Stimulated activated CD4-positive, alpha-beta T cell treated with anti-CD3 and anti-CD28 coated beads, Interleukin-4, amount 100 ng/mL, for 24 hours (primary cell): ENCODE measurements around the gene ELL.

Experiments used
- DNase-seq: peaks from one replicate; pipeline ENCODE4 v3.0.0-alpha.2; 2020

ELL gene

GRCh38 chr19:18466354-18466753, 55.5 kb downstream of the ELL start:
- no peak for DNase-seq

DNA sequence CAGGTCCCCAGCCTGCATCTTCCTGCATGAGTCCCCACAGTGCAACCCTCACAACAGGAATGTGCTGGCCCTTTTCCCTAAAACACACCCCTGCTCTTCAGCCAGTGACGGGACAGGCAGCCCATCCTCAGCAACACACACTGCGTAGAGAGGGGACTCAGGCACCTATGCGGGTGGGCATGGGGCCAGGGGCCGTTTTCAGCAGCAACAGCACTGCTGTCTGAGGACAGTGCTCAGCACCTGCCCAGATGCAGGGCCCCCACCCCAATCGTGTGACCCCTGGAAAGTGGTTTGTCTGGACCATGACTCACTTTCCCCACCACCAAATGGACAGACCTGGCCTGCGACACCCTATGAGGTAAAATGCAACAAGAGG, 55.9 kb downstream of the ELL start:
- DNase-seq: no peak

DNA sequence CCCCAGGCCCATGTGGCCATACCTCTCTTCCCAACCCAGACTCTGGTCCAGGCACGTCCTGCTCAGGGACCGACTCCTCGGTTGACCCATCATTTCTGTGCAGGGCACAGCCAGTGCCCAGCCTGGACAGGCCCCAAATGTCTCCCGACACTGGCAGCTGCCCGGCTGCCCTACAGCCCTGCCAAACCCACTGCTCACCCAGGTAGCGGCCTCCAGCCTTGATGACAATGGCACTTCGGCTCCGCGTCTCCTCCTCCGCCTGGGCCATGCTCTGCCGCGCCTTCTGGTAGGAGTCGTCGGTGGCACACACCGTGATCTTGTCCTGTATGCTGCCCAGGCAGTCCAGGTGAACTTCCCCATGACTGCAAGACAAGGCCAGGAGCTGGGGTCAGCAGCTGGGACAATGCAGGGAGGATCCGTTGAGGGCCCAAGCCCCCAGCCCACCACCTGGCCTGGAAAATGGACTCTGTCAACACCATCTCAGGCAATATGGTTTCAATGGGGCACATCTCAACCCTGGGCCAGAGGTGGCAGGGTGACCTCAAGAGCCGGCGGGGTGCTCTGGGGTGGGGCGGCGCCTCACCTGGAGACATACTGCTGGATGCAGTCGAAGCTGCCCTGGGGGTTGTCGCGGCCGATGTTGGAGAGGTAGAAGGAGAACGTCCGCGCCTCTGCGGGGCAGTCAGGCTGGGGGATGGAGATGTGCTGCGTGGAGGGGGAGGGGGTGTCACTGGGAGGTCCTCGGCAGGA, 56.5 kb downstream of the ELL start:
- DNase-seq: no peak

DNA sequence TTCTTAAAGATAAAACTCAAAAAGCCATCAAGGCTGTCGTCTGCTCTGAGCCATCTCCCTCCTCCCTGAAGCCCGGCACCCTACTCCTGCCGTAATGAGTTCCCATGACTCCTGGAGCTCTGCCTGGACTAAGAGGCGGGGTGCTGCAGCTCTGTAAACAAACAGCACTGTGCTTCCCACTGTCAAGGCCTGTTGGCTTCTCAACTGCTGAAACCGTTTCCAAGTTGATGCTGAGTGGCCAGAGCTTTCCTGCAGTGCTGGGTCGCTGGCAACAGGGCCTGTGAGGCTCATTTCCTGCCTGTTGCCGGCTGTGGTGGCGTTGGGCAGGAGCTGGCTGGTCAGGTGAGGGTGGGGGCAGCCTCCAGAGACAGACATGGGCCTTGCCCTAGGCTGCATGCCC, 57.2 kb downstream of the ELL start:
- no peak for DNase-seq

- DNase-seq: no peak
Observed at GRCh38 chr19:18461471-18461870, 60.4 kb downstream of the ELL start.

- no peak for DNase-seq
Observed at GRCh38 chr19:18460900-18461299, 61.0 kb downstream of the ELL start.

DNA sequence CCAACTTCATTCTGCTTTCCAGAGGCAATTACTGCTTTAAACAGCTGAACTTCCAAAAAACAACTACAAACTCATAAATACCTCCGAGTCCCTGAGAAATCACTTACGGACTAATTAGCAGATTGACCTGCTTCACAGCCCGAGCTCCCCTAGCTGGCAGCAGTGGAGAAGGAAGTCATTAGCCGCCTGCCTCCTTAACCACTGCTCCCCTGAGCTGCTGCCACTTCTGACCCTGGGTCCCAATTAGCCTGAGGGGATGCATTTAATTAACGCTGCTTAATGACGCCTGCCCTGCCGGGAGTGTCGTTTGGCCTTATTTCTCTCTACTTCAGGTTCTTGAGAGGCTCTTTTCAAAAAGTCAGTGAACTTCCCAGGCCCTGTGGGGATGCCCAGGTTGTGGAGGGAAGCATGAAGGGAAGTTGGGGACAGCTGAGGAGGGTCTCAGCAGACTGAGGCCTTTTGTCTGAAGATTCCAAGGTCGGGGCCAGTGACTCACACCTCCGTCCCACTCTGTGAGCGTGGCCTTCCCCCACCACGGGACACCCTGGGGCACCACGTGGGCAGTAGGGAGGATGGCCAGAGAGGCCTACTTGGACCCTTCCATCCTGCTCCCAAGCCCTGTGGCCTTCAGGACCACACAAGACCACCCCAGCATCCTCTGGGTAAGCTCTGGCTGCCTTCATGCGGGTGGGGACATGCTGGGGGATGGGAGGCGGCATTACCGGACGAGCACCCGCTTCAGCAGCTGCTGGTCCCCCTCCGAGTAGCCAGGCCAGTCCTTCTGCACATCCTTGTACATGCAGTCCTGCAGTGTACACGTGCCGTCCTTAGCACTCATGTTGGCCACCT, 64.2 kb downstream of the ELL start:
- no peak for DNase-seq

DNA sequence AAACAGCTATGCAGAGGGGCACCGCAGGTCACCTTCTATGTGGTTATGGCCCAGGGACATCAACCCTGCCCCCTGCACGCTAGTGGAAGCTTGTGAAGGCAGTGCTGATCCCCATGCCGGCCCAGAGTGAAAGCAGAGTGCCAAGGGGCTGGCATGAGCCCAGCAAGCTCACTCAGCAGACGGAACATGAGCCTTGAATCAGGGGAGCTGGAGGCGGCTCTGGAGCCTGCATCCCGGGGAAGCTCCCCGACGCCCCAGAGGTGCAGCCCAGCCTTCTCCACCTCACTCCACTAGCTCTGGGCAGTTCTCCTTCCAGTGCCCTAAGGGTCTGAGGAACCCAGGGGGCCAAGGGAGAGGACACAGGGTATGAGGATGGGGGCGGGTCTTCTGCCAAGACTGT, 64.9 kb downstream of the ELL start:
- DNase-seq: no peak

DNA sequence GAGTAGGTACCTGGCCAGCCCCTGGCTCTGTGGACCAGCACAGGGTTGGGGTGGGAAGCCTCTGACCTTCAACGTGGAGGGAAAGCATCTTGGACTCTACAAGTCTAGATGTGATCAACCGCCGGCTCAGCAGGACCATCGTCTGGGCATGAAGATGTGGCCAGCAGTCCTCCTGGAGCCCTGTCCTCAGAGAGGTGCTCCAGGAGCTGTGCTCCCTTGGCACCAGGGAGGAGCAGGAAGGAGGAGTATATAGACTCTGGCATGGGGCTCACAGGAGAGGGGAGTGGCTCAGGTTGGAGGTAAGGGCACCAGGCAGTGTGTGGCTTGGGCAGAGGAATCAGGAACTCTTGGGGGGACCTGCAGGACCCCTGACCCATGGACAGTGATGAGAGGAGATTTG, 65.6 kb downstream of the ELL start:
- DNase-seq: no peak

DNA sequence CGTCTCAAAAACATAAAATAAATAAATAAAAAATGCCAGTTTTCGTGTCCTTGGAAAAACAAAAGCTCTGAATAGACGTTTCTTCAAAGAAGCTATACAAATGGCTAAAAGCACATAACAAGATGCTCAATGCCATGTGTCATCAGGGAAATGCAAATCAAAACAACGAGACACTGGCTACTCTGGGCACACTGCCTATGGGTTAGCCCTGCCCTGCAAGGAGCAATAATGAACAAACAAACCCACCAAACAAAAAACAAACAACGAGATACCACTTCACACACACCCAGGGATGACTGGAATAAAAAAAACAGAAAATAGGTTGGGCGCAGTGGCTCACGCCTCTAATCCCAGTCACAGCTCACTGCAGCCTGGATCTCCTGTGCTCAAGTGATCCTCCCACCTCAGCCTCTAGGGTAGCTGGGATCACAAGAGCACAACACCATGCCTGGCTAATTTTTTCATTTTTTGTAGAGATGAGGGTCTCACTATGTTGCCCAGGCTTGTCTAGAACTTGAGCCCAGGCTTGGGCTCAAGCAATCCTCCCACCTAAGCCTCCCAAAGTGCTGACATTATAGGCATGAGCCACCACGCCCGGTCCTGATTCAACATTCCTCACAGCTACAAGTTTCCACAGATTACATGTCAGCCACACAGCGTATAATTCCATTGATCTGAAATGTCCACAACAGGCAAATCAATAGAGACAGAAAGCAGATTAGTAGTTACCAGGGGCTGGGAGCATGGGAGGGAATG, 68.4 kb downstream of the ELL start:
- no peak for DNase-seq

DNA sequence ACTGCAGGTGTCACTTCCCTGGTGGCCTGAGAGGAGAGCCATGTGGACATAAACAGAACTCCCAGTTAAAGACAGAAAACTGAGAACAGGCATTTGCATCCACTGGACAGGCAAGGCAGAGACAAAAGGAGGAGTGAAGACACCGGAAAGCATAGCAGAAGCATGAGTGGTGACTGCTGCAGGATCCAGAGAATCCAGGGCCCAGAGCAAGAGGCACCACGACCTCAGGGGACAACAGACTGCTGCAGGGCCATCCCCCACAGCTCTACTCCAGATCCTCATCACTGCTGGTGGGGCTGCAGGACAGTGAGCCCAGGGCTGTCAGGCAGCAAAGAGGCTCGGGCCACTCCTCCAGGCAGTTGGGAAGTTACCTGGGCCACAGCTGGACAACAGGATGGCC, 69.5 kb downstream of the ELL start:
- DNase-seq: no peak

GRCh38 chr19:18450931-18451836, 70.7 kb downstream of the ELL start:
- peak; percentile 90 for DNase-seq

DNA sequence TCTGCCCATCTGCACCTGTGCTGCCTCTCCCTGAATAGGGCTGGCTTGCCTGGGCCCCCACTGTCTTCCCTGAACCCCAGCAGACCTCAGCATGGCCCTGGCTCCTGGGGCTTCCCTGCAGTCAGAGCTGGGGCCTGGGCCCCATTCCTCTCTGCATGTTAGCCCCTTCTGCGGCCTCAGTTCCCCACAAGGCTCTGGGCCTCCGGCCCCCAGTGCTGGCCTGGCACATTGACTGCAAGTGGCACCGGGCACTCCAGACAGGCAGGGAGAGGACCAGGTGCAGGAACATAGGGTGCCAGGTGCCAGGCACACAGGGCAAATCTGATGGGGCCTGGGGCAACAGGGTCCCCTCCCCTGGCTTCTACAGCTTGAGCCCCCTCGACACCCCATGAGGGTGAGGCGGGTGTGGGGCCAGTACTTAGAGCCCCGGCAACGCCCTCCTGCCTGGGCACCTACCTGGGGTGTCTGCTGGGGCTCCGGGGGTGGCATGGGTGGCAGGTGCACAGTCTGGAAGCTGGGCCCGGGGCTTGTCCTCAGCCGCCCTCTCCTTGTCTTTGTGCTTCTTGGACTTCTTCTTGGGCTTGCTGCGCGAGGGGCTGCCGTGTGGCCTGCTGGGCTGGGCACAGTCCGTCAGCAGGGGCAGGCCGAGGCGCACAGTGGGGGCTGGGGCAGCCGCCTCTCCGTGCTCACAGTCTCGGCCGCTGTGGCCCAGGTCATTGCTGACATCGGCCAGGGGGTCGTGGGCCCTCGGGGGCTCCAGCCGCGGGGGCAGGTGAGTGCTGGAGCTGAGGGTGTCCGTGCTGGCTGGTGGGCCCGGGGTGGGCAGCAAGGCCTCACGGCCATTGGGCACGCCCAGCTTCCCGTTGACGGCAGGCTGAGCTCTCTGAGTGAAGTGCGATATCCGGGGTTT, 71.6 kb downstream of the ELL start:
- DNase-seq: no peak

GRCh38 chr19:18449552-18449951, 72.3 kb downstream of the ELL start:
- DNase-seq: no peak

DNA sequence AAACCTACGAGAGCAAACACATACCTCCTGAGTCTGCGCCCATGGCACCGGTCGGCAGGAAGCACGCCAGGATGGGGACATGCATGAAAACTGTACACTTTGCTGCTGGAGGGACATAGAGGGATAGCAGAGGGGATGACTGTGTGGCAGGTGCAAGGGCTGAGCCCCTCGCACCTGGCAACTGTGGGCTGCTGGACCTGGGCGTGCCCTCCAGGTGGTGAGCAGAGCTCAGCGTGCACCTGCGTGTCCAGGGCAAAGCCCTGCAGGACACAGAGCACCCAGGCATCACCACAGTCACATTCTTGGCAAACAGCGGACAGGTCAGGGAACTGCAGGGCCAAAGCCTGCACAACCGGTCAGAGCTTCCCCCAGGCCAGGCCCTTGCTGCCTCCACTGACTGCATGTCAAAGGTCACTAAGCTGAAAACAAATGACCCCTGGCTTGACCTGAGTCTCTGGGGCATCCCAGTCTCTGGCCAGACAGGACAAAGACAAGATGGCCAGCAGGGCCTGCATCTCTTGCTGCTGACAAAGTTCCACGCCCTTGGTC, 75.0 kb downstream of the ELL start:
- no peak for DNase-seq

DNA sequence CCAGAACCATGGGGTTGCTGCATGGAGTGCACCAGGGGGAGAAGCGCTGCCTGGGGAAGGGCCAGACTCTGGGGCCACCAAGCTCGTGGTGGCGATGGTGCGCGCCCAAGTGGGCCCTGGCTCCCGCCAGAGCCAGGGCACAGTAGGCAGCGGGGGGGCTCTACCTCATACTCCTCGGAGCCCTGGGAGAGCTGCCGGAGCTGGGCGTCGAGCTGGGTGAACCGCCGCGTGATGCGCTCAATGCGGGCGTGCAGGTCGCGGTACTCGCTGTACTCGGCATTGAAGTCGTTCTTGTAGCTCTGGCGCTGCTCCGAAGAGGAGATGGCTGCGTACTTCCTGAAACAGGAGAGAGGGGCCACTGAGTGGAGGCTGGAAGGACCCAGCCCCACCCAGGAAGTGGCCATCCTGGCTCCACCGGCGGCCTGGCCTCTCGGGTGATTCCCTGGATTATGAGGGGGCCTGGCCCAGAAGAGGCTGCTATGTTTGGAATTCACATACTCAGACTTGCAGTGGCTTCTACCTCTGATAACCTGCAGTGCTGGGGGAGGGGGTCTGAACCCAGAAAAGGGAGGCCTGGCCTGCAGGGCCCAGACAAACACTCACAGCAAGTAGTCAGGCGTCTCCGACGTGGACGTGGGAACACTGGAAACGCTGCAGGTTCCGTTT, 75.6 kb downstream of the ELL start:
- no peak for DNase-seq

GRCh38 chr19:18445262-18445948, 76.5 kb downstream of the ELL start:
- no peak for DNase-seq

GRCh38 chr19:18444513-18444912, 77.4 kb downstream of the ELL start:
- no peak for DNase-seq

DNA sequence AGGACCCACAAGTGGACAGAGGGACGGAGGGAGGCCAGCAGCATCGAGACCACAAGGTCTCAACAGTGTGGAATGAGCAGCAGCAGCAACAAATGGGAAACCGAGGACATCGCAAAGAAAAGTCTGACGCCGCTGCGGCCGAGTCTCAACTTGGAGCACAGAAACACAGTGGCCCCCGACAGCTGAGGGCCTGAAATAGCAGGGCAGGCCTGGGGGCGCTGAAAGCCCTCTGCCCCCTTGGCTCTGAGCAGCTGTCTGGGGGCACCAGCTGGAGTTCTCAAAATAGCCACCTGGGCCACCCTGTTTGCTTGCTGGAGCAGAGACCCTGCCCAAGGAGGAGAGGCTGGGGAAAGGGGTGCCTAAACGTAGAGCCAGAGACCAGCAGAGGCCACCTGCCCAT, 78.0 kb downstream of the ELL start:
- no peak for DNase-seq

GRCh38 chr19:18443406-18443805, 78.5 kb downstream of the ELL start:
- no peak for DNase-seq
